COLO829 (cell line): Measurements from ENCODE around the gene DHX9.

Source experiments
- DNase-seq: peaks from one replicate; pipeline ENCODE4 v3.0.0; 2012; ENCODE audit warnings: low spot score

The DHX9 gene

GRCh38 chr1:182839209-182840066, at the start of gene DHX9:
Gene DHX9 (plus strand): TSS chr1:182839347. CDS start chr1:182842567, 3,220 bp downstream.
- peak; percentile 99 for DNase-seq

GRCh38 chr1:182791281-182792179, 47.6 kb upstream of the DHX9 start:
- DNase-seq: no peak

- no peak for DNase-seq
Observed at GRCh38 chr1:182794091-182794490, 45.1 kb upstream of the DHX9 start.

- peak; percentile 74 for DNase-seq
Observed at GRCh38 chr1:182794676-182795201, 44.4 kb upstream of the DHX9 start.

GRCh38 chr1:182795563-182796228, 43.5 kb upstream of the DHX9 start:
- DNase-seq: peak; percentile 87

- no peak for DNase-seq
Observed at GRCh38 chr1:182802006-182802803, 36.9 kb upstream of the DHX9 start.

GRCh38 chr1:182803846-182804245, 35.3 kb upstream of the DHX9 start:
- DNase-seq: no peak

- no peak for DNase-seq
Observed at GRCh38 chr1:182806015-182806678, 33.0 kb upstream of the DHX9 start.

GRCh38 chr1:182807907-182808306, 31.2 kb upstream of the DHX9 start:
- DNase-seq: no peak

GRCh38 chr1:182809414-182809957, 29.7 kb upstream of the DHX9 start:
- DNase-seq: no peak

- DNase-seq: no peak
Observed at GRCh38 chr1:182811975-182812722, 27.0 kb upstream of the DHX9 start.

GRCh38 chr1:182816863-182817262, 22.3 kb upstream of the DHX9 start:
- no peak for DNase-seq

GRCh38 chr1:182817802-182818201, 21.3 kb upstream of the DHX9 start:
- DNase-seq: no peak

- DNase-seq: no peak
Observed at GRCh38 chr1:182823220-182823619, 15.9 kb upstream of the DHX9 start.

- DNase-seq: no peak
Observed at GRCh38 chr1:182826892-182827291, 12.3 kb upstream of the DHX9 start.

GRCh38 chr1:182829285-182829932, 9.7 kb upstream of the DHX9 start:
- DNase-seq: no peak

GRCh38 chr1:182833271-182833670, 5.9 kb upstream of the DHX9 start:
- no peak for DNase-seq

GRCh38 chr1:182834326-182834725, 4.8 kb upstream of the DHX9 start:
- no peak for DNase-seq

GRCh38 chr1:182835806-182836205, 3.3 kb upstream of the DHX9 start:
- no peak for DNase-seq
